NCI-H524 treated with DMSO at 0.1 percent for 48 hours (cell line): Measurements from ENCODE around the gene ABCB9.
"Not testable (repeated sequence)": the region's sequence is repeated elsewhere in the genome, so short reads cannot be mapped to it uniquely, and the experiment has no call there.

Experiments used
- DNase-seq: peaks from one replicate; lab custom pipeline; 2025; lab: John Stamatoyannopoulos, UW

Gene ABCB9

GRCh38 chr12:122963941-122964265 is 2.4 kb downstream of the ABCB9 start:
- no peak for DNase-seq

- DNase-seq = no peak
Measured at GRCh38 chr12:122961531-122962329, 4.5 kb downstream of the ABCB9 start.

- DNase-seq = no peak
Measured at GRCh38 chr12:122960193-122960569, 6.1 kb downstream of the ABCB9 start.

- no peak for DNase-seq
Measured at GRCh38 chr12:122959566-122960192, 6.6 kb downstream of the ABCB9 start.

- DNase-seq = no peak
Measured at GRCh38 chr12:122958198-122958888, 7.9 kb downstream of the ABCB9 start.

- DNase-seq = no peak
Measured at GRCh38 chr12:122956035-122956434, 10.2 kb downstream of the ABCB9 start.

GRCh38 chr12:122955156-122955555 is 11.1 kb downstream of the ABCB9 start:
- DNase-seq = no peak

GRCh38 chr12:122951979-122952892 is 14.0 kb downstream of the ABCB9 start:
- DNase-seq = no peak

GRCh38 chr12:122951406-122951805 is 14.9 kb downstream of the ABCB9 start:
- no peak for DNase-seq

- no peak for DNase-seq
Measured at GRCh38 chr12:122949816-122950675, 16.2 kb downstream of the ABCB9 start.

- DNase-seq = no peak
Measured at GRCh38 chr12:122949405-122949804, 16.9 kb downstream of the ABCB9 start.

GRCh38 chr12:122948605-122949004 is 17.7 kb downstream of the ABCB9 start:
- DNase-seq = no peak

- DNase-seq = no peak
Measured at GRCh38 chr12:122947352-122947792, 18.9 kb downstream of the ABCB9 start.

- DNase-seq = no peak
Measured at GRCh38 chr12:122946690-122947341, 19.4 kb downstream of the ABCB9 start.

GRCh38 chr12:122944605-122945592 is 21.4 kb downstream of the ABCB9 start:
- DNase-seq = no peak

- DNase-seq = no peak
Measured at GRCh38 chr12:122943196-122943595, 23.1 kb downstream of the ABCB9 start.

- DNase-seq = no peak
Measured at GRCh38 chr12:122942637-122943036, 23.6 kb downstream of the ABCB9 start.

GRCh38 chr12:122941351-122941750 is 24.9 kb downstream of the ABCB9 start:
- not testable (repeated sequence) for DNase-seq

- DNase-seq = no peak
Measured at GRCh38 chr12:122939125-122939524, 27.1 kb downstream of the ABCB9 start.
